ENCODE data around the gene NXNL2.

DNA sequence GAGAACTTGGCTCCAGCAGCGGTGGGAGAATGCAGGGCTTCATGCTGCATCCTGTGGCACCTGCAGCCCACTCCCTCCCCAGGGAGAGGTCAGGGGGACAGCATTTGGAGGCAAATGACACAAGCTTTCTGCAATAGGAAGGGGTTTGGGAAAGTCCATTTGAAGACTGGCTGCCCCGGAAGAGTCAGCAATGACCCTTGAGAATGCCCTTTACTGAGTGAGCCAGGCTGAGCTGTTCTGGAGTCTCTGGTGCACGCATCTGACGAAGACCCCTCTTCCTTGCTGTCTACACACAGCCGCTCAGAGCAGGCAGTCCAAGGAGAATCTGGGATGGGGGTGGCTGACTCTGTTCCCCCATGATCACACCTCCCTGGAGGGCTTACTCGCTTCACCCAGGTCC, 5.5 kb upstream of the NXNL2 start:
- TF ChIP-seq, protein P1, sequence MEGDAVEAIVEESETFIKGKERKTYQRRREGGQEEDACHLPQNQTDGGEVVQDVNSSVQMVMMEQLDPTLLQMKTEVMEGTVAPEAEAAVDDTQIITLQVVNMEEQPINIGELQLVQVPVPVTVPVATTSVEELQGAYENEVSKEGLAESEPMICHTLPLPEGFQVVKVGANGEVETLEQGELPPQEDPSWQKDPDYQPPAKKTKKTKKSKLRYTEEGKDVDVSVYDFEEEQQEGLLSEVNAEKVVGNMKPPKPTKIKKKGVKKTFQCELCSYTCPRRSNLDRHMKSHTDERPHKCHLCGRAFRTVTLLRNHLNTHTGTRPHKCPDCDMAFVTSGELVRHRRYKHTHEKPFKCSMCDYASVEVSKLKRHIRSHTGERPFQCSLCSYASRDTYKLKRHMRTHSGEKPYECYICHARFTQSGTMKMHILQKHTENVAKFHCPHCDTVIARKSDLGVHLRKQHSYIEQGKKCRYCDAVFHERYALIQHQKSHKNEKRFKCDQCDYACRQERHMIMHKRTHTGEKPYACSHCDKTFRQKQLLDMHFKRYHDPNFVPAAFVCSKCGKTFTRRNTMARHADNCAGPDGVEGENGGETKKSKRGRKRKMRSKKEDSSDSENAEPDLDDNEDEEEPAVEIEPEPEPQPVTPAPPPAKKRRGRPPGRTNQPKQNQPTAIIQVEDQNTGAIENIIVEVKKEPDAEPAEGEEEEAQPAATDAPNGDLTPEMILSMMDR (conservative IDR thresholded peaks at IDR 0.05): no peak
- no peak for TF ChIP-seq ZFX (IDR thresholded peaks at IDR 0.05)
